Endometrium (tissue), 2 donors: Measurements from ENCODE around the gene TRIM66.
"Not testable (repeated sequence)": the region's sequence is repeated elsewhere in the genome, so short reads cannot be mapped to it uniquely, and the experiment has no call there.

Experiments used
- FAIRE-seq: peaks from 2 replicates; lab custom pipeline; 2012; peaks lifted over from hg19 to GRCh38; lab: Jason Lieb, UNC
- donor health status: control.
- donor health status: control.

TRIM66 gene

DNA sequence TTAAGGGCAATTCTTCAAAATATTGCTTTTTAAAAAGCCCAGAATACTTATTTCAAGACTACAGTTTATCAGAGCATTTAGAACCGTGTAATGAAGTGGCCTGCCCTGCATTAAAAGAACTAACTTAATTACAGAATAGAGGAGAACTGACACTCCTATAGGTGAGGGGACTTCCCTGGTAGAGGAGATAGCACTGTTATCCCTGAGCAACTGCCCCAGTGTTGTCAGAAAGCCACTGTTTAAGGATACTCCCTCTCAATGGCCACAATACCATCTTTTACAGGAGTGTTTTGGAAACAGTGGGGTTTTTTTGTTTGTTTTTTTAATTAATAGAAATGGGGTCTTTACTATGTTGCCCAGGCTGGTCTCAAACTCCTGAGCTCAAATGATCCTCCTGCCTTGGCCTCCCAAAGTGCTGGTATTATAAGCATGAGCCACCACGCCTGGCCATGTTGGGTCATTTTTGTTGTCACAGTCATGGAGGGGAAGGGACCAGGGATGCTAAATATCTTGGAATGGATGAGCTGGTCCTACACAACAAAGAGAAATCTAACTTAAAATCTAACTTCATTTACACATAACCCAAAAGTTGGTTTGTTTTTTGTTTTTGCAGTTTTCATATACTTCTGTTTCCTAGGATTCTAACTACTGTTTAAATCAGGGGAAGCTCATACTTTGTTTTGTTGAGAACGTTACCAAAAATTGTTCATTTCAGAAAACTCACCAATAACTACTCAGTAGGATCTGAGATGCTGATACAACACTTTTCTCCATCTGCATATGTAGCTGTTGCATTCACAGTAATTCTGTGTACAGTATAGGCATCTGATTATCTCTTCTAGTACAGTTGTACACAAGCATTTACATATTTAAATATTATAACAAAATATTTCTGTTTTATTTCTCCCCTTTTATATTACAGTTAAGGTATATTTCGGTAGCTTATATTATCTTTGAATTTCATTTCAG lies 8.2 kb upstream of the TRIM66 start:
- FAIRE-seq = no peak

DNA sequence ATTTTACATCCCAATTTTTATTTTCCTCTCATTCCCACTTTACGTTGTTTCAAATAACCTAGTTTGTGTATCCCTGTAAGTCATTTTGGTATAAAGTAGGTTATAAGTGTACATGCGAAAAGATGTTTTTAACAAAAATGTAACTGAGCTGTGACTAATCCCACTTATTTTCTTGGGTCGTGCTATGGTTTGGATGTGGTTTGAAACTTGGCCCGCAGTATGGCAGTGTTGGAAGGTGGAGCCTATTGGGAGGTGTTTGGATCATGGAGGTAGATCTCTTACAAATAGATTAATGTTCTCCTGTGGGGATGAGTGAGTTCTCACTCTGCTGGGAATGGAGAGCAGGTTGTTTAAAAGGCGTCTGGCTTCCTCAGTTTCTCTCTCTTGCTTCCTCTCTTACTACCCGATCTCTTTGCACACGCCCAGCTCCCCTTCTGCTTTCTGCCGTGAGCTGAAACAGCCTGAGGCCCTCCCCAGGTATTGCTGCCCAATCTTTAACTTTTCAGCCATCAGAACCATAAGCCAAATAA lies 7.3 kb upstream of the TRIM66 start:
- no peak for FAIRE-seq

DNA sequence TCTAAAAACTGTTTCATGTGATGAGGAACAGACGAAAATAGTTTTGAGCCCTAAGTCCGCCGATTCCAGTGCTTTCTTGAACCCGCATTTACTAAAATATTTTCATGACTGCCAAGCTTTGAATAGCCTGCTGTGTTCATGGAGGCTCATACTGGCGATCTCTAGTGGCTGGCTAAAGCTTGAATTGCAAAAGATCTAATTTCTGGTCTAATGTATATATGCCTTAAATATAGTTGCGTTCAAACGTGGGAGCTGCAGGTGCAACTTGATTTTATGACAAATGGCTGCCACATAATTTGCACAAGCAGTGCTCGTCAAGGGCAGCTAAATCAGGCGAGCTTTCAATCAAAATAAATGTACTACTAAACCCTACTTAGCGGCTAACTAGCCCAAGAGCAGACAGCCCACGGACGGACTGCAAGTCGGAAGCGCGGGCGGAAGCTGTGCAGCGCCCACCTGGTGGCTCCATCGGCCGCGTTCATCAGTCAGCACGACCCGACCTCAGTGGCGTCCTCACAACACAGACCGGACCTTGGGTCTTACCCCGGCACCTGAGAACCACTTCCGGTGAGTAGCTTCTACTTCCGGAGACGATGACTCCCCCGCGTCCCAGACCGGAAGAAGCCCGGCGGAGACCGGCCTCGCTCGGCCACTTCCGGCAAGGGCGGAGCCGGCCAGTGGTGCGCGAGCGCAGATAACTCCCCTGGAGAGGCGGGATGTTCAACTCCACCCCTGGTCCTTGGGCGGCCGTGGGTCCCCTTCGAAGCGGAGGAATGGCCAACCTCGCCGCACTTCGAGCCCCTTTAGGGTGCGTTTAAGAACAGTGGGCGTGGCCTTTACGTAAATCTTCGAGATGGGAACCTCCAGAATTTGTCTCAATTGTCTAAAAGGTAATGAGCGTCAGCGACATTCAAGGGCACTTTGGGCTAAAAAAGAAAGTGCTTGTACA lies 6.2 kb upstream of the TRIM66 start:
- FAIRE-seq = peak; percentile 87

DNA sequence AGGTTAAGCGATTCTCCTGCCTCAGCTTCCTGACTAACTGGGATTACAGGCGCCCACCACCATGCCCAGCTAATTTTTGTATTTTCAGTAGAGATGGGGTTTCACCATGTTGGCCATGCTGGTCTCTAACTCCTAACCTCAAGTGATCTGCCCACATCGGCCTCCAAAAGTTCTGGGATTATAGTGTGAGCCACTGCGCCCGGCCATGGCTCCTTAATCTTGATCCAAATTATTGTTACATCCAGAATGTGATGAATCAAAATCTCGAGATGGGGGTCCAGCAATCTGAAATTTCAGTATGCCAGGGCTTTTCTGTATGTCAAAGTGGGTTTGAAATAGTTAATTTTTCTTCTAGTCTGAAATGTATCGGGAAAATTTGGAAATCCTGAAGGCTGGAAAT lies 3.9 kb upstream of the TRIM66 start:
- no peak for FAIRE-seq

DNA sequence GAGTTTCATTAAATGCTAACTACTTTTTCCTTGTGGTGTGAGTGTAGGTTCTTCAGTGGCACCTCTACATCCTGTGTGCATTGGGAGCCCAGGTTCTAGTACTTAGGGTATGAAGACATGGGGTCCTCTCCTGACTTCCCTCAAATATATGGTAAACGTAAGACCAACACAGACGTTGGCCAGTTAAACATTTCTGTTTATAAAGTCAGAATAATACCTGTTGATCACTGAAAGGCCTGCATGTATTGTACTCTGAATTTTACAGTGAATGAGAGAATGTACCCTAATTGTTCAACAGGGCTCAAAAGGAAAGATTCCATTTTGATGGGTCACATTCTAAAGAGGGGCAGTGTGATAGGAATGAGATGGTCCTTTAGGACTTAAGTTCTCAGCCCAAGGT lies 3.4 kb upstream of the TRIM66 start:
- no peak for FAIRE-seq

DNA sequence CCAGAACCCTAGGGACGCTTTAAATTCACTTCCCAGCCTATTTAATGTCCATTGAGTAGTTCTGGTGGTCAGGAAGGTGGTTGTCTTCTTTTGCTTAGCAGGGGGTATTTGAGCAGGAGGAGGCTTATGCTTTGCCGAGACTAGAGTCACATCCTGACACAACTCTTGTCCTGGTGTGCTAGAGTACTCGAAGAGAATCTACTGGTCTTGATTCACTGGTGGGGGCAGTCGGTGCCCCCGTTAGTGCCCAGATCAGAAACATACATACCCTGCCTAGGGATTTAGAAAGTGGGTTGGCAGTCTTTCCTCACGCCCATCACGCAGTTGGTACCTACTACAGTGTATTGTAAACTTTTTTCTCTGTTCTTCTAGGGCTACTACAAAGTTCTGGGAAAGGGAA lies 2.8 kb upstream of the TRIM66 start:
- FAIRE-seq = no peak

DNA sequence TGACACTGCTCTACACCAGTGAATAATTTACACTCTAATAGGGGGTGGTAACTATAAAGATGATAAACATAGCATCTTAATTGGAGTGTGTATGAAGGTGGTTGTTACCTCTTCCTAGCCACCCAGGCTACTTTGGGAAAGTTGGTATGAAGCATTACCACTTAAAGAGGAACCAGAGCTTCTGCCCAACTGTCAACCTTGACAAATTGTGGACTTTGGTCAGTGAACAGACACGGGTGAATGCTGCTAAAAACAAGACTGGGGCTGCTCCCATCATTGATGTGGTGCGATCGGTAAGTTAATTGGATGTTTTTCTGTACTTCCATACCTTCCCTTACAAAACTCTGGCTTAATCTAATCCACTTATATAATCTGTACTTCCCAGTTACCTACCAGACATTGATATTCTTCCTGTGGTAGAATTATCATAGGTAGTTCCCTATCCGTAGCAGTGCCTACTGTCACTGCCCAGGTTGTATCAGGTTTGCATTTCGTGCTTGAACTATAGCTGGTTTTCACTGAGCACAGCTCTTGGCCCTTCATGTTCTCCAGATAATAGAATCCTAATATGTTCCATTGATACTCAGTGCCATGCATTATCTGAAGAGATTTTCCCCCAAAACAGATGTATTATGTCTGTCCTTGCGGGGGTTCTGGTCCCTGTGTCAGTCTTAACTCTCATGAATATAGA lies 2.3 kb upstream of the TRIM66 start:
- no peak for FAIRE-seq

DNA sequence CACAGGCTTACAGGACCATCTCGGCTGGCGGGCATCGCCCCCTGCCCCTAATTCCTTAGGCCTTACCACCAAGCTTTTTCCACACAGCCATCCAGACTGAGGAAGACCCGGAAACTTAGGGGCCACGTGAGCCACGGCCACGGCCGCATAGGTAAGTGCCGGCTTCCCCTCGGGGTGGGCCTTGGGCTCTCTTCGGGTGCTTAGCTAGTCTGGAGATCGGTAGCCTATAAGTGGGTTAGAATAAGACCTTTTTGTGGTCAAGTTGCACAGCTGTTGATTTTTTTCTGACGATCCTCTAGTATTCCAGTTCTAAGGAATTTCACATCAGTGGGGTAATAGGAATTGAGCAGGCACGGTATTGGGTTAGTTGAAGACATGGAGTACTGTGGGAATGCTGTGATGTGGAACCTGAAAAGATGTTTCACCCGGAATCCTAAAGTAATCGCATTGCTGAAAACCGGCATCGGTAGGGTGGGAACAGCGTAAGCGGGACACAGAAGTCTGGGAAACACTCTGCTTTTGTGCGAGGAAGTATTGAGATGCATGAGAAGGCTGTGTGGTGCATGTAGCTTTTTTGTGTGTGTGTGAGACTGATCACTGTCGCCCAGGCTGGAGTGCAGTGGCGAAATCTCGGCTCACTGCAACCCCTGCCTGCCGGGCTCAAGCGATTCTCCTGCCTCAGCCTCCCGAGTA lies 796 bp upstream of the TRIM66 start:
- FAIRE-seq = no peak

DNA sequence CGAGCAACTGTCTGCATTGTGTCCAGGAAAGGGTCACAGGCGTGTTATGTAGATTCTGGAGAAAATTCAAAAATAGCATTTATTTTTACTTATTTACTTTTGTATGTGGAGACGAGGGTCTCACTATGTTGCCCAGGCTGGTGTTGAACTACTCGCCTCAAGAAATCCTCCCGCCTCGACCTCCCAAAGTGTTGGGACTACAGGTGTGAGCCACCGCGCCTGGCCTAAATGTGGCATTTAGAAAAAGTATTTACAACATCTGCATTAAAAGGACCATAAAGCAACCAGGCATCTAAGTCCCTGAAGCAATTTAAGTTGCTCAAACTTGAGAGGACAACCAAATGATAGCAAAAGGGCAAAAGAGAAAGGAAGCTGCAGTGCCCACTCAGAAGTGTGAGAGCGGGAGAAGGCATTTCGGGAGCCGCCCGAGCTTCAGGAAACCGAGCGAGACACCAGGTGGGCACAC lies 595 bp downstream of the TRIM66 start:
- FAIRE-seq = no peak

DNA sequence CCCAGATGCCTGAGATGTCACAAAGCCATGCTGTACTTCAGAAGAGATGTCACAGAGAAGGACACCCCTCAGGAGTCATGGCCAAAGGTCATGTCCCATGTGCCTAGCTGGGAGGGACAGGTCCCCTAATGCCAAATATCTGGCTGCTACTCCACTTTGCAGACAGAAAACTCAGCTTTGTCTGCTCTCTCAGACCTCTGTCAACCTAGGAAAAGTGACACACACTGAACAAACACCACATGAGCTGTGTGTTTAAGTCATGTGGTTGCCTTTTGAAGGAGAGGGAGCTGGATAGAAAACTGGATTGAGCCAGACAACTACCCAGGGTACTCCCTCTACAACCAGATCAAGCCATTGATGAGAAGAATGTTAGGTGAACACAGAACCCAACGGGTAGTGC lies 3.5 kb downstream of the TRIM66 start:
- FAIRE-seq = no peak

DNA sequence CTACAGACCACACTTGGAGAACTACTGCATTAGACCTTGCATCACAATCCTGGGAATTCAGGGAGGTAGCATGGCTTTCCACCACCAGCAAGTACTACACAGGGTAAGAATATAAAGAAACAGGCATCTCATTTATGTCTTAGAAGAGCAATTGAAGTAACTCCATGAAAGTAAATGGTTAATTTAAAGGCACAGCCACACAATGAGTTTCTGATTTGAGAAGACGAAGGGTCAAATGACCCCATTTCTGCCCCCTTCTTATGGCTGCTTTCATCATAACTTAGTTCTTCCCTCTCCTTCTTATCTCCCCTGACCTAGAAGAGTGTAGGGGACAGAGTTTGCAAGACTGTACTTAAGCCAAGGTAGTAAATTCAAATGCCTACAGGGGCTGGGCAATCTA lies 6.0 kb downstream of the TRIM66 start:
- no peak for FAIRE-seq

DNA sequence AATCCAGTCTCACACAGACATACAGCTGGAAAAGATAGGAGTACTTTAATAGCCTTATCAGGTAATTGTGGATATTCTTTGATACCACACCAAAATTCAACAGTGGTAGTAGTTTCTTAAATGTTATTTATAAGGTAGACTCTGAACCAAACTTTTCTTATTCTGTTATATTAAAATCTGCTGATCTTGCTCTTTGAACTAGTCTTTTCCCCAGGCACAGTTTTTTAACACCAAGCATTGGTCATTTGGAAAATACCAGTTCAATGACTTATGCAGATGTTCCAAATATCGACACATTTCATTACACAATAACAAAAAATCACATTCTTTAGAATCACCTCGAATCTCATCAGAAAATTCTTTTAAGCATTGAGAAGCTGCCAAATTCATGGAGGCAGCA lies 7.6 kb downstream of the TRIM66 start:
- FAIRE-seq = no peak

DNA sequence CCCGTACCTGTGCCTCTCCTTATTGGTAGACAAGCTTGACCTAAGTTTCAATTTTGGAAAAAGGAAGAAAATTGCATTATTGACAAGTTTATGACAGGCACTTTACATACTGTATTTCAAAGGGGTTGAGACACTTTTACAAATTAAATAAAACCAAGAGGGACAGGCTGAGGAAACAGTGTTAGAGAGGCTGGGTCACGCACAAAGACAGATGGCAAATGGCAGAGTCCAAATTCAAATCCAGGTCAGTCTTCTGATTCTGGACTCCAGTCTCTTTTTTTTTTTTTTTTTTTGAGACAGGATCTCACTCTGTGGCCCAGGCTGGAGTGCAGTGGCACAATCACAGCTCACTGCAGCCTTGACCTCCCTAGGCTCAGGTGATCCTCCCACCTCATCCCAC lies 10.1 kb downstream of the TRIM66 start:
- FAIRE-seq = no peak

DNA sequence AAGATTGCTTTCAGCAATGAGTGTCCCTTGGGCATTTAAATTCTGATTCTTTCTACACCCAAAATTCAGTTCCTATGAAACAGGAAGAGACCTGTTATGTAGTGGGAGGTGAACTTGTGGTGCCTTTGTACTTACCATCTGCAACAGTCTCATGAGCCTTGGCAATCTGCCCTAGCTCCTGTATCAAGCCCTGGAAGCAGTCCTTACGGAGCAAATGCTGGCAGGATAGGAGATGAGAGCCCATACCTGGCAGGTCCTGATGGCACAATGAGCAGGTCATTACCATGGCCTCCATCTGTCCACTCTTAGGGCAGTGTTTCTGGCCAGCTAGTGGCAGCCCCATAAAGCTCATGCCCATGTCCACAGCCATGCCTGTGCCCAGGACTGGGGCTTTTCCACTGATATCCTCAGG lies 10.8 kb downstream of the TRIM66 start:
- no peak for FAIRE-seq

DNA sequence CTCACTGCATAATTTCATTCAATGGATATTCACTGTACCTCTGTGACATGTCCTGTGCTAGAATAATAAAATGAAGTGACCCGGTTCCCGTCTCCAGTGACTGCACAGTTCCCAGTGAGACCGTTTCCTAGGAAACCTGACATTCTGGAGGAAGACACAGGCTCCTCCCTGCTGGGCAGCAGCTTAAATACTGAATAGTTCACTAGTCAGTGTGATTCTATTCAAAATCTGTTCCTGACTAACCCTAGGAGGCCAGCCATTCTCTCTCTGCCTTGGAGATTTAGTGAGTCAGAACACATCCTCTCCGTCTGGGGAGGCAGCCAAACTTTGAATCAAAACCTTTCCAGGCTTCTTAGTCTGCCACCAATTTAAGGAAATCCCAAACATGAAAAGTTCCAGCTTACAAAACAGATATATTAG lies 11.3 kb downstream of the TRIM66 start:
- peak; percentile 74 for FAIRE-seq

DNA sequence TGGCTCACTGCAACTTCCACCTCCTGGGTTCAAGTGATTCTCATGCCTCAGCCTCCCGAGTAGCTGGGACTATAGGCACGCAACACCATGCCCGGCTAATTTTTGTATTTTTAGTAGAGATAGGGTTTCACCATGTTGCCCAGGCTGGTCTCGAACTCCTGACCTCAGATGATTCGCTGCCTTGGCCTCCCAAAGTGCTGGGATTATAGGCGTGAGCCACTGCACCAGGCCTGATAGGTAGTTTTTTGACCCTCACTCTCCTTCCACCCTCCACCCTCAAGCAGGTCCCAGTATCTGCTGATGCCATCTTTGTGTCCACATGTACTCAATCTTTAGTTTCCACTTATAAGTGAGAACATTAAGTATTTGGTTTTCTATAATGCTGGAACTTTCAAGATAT lies 12.4 kb downstream of the TRIM66 start:
- FAIRE-seq = not testable (repeated sequence)

DNA sequence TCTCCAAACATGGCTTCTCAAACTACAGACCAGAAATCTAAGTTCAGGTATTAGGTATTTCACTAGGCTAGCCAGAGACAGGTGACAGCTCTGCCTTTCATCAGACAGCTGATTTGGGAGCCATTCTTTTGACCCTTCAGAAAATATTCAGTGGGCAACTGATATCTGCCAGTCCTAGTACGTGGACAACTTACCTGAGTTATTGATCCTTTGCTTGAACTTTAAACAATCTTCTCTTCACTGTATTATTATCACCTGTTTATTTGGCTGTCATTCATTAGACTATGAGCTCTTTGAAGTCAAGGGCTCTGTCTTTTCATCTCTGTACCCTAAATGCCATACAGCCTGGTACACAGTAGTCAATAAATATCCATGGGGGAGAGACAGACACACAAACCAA lies 17.2 kb downstream of the TRIM66 start:
- FAIRE-seq = no peak

DNA sequence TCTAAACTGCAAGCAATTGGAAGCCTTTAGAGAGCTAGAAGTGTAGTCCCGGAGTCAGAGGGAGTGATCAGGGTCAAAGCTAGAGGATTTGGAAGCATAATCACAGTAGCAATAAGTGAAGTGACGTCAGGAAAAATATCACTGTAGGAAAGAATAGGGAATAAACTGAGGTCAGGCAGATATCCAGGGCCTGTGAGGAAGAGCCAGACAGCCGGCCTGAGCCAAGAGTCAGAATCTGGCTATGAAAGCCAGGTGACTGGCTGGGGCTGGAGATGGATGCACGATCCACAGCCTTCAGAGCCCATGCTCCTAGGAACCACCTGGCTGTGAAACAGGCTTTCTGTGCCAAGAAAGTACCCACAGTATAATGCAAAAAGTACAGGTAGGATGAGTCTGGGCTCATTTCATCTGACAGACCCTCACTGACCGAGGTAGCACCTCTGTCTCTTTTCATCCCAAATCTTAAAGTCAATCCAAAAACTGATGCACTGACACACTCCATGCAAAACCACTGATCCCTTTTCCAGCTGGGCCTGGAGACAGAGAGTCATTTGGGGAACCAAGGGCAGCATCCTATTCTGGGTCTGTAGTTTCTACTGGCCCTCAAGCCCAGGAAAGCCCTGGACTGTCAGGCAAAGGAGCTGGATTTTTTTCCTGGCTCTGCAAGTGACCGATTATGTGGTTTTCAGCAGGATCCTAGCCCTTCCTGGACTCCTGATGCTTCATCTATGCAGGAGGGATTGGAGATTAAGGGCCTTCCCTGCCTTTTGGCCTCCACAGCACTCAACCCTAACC lies 21.3 kb downstream of the TRIM66 start:
- FAIRE-seq = no peak

DNA sequence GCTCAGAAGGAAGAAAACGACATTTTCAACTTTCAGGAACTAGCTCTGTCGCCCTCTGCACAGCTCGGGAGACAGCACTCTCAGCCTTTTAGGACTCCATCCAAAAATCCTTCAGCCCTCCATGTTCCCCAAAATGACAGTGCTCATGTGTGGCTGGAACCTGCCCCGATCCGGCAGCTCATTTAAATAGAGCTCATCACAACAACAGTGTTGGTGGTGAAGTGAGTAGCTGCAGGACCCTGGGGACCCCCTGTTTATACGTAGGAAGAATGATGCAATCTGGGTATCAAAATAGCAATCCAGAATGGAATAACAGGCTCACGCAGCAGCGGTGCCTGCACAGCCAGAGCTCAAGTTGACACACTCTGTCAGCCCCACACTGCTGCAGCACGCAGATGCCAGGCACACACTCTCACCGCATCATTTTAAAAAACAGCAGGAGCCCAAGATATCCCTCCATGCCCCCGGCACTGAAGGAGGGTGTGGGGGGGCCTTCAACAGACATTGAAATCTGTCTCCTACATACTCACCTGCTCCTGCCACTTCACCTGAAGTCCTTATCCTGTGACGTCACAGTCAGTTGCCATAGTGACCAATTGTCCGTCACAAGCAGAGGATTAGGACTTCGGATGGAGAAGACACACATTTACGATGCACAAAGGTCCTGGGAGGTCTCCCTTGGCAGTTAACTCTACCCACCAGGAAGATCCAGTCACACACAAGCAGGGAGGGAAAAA lies 24.0 kb downstream of the TRIM66 start:
- FAIRE-seq = no peak

DNA sequence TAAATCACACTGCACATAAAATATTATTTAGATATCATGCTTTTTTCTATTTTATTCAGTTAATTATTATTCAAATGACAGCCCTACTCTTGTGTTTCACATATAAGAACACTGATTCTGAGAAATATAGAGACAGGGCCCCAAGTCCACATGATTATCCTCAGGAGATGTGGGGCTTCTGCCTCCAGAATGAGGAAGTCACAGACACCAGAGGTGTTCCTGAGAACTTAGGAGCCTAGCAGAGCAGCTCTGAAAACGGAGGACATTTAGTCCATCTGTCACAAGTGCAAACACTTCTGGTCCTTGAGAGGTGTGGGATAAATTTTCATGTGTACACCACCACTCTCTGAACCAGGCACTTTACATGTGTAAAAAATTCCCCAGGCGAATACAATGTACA lies 26.2 kb downstream of the TRIM66 start:
- no peak for FAIRE-seq
